HL-60/S4 treated with phorbol 12-myristate 13-acetate at 8.2 ng/mL for 4 days and 3 days (cell line): Measurements from ENCODE around the gene CDX1.

Source experiments
- in situ Hi-C: fragments of 300-500 bp; cut with MboI; formaldehyde crosslinking; loops from 2 replicates; pipeline ENCODE4 v1.15.0; 2022; ENCODE audit warnings: low sequenced_read_pairs

Gene CDX1

GRCh38 chr5:150130493-150130922 lies 36.1 kb upstream of the CDX1 start:
- in situ Hi-C loops: loop anchor here (25.0 kb wide), 1 partner anchor 293 kb away; no protein-coding TSS in a partner anchor

GRCh38 chr5:150131461-150131860 lies 35.1 kb upstream of the CDX1 start:
- in situ Hi-C loops: loop anchor here (25.0 kb wide), 1 partner anchor 294 kb away; no protein-coding TSS in a partner anchor

GRCh38 chr5:150131978-150132694 lies 34.4 kb upstream of the CDX1 start:
- in situ Hi-C loops: loop anchor here (25.0 kb wide), 1 partner anchor 295 kb away; no protein-coding TSS in a partner anchor

- in situ Hi-C loops: loop anchor here (25.0 kb wide), 1 partner anchor 295 kb away; no protein-coding TSS in a partner anchor
These were observed 33.8 kb upstream of the CDX1 start for GRCh38 chr5:150132740-150133139.

- in situ Hi-C loops: loop anchor here (25.0 kb wide), 1 partner anchor 296 kb away; no protein-coding TSS in a partner anchor
These were observed 32.9 kb upstream of the CDX1 start for GRCh38 chr5:150133581-150134197.

GRCh38 chr5:150134198-150134588 lies 32.4 kb upstream of the CDX1 start:
- in situ Hi-C loops: loop anchor here (25.0 kb wide), 1 partner anchor 297 kb away; no protein-coding TSS in a partner anchor

- in situ Hi-C loops: loop anchor here (25.0 kb wide), 1 partner anchor 298 kb away; no protein-coding TSS in a partner anchor
These were observed 30.8 kb upstream of the CDX1 start for GRCh38 chr5:150135557-150136304.

GRCh38 chr5:150136305-150137167 lies 30.0 kb upstream of the CDX1 start:
- in situ Hi-C loops: loop anchor here (25.0 kb wide), 1 partner anchor 299 kb away; no protein-coding TSS in a partner anchor

GRCh38 chr5:150137168-150137957 lies 29.2 kb upstream of the CDX1 start:
- in situ Hi-C loops: loop anchor here (25.0 kb wide), 1 partner anchor 300 kb away; no protein-coding TSS in a partner anchor

- in situ Hi-C loops: loop anchor here (25.0 kb wide), 1 partner anchor 301 kb away; no protein-coding TSS in a partner anchor
These were observed 28.6 kb upstream of the CDX1 start for GRCh38 chr5:150137997-150138396.

GRCh38 chr5:150138551-150139265 lies 27.9 kb upstream of the CDX1 start:
- in situ Hi-C loops: loop anchor here (25.0 kb wide), 1 partner anchor 301 kb away; no protein-coding TSS in a partner anchor

- in situ Hi-C loops: loop anchor here (25.0 kb wide), 1 partner anchor 302 kb away; no protein-coding TSS in a partner anchor
These were observed 27.2 kb upstream of the CDX1 start for GRCh38 chr5:150139334-150139733.

GRCh38 chr5:150140830-150141229 lies 25.7 kb upstream of the CDX1 start:
- in situ Hi-C loops: loop anchor here (25.0 kb wide), 1 partner anchor 304 kb away; no protein-coding TSS in a partner anchor

- in situ Hi-C loops: loop anchor here (25.0 kb wide), 1 partner anchor 304 kb away; no protein-coding TSS in a partner anchor
These were observed 24.9 kb upstream of the CDX1 start for GRCh38 chr5:150141544-150142184.

- in situ Hi-C loops: loop anchor here (25.0 kb wide), 1 partner anchor 305 kb away; no protein-coding TSS in a partner anchor
These were observed 24.2 kb upstream of the CDX1 start for GRCh38 chr5:150142185-150142958.

GRCh38 chr5:150142959-150143349 lies 23.6 kb upstream of the CDX1 start:
- in situ Hi-C loops: loop anchor here (25.0 kb wide), 1 partner anchor 306 kb away; no protein-coding TSS in a partner anchor
